Ishikawa (cell line): ENCODE data around the gene PTPRE.

Experiments
- CEBPB ChIP-seq: IDR thresholded peaks from 2 replicates; pipeline ENCODE4 v1.6.1; 2012
- CREB1 ChIP-seq: IDR thresholded peaks from 2 replicates; pipeline ENCODE4 v1.6.1; 2012; ENCODE audit warnings: low read depth
- EGR1 ChIP-seq: IDR thresholded peaks from 2 replicates; pipeline ENCODE4 v1.6.1; 2012
- EP300 ChIP-seq: IDR thresholded peaks from 2 replicates; pipeline ENCODE4 v1.6.1; 2012; ENCODE audit warnings: borderline replicate concordance
- TAF1 ChIP-seq: IDR thresholded peaks from 2 replicates; pipeline ENCODE4 v1.6.1; 2012; ENCODE audit warnings: low read depth, mild to moderate bottlenecking
- TEAD4 ChIP-seq: IDR thresholded peaks from 2 replicates; pipeline ENCODE4 v1.6.1; 2012
- TF ChIP-seq, protein P1 (sequence below): IDR thresholded peaks from 2 replicates; pipeline ENCODE4 v1.6.1; 2012; ENCODE audit warnings: low read depth, mild to moderate bottlenecking

DNA sequence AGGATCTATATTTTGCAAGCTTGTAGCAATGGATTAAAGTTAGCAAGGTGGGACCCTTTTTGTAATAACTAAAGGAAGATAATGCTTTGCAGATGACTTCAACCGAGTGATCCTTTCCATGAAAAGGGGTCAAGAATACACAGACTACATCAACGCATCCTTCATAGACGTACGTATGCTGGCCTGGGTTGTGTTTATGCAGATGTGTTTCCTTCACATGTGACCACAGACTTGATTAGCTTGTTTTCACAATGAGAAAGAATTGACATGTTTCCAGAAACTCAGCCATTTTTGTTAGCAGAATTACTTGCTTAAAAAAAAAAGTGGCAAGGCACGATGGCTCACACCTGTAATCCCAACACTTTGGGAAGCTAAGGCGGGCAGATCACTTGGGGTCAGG, 165.1 kb downstream of the PTPRE start:
- TF ChIP-seq TAF1 (no peak), EGR1 (no peak), EP300 (no peak), CEBPB (no peak), TEAD4 (no peak), CREB1 (no peak)
- TF ChIP-seq, protein P1, sequence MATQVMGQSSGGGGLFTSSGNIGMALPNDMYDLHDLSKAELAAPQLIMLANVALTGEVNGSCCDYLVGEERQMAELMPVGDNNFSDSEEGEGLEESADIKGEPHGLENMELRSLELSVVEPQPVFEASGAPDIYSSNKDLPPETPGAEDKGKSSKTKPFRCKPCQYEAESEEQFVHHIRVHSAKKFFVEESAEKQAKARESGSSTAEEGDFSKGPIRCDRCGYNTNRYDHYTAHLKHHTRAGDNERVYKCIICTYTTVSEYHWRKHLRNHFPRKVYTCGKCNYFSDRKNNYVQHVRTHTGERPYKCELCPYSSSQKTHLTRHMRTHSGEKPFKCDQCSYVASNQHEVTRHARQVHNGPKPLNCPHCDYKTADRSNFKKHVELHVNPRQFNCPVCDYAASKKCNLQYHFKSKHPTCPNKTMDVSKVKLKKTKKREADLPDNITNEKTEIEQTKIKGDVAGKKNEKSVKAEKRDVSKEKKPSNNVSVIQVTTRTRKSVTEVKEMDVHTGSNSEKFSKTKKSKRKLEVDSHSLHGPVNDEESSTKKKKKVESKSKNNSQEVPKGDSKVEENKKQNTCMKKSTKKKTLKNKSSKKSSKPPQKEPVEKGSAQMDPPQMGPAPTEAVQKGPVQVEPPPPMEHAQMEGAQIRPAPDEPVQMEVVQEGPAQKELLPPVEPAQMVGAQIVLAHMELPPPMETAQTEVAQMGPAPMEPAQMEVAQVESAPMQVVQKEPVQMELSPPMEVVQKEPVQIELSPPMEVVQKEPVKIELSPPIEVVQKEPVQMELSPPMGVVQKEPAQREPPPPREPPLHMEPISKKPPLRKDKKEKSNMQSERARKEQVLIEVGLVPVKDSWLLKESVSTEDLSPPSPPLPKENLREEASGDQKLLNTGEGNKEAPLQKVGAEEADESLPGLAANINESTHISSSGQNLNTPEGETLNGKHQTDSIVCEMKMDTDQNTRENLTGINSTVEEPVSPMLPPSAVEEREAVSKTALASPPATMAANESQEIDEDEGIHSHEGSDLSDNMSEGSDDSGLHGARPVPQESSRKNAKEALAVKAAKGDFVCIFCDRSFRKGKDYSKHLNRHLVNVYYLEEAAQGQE, result no peak
